ENCODE measurements around the gene ABHD17A. TPM values are rescaled to one million over a fixed set of nuclear protein-coding genes. Genes with fewer than 3 reads are reported as not detected.
"Not testable (repeated sequence)": the region's sequence is repeated elsewhere in the genome, so short reads cannot be mapped to it uniquely, and the experiment has no call there.

The ABHD17A gene
- total RNA-seq, 2 experiments from 2014 or later = 180 TPM

- no peak overlapping the region for H3K4me3 Mint-ChIP-seq
- H3K27me3 Mint-ChIP-seq = no peaks in the 10 kb centered on the region
- ChIA-PET CTCF (interaction anchor here (1.0 kb wide), 1 partner anchor 13 kb away, joined by 3 read pairs; no protein-coding TSS in a partner anchor), POLR2A (no interaction called here)
- DNase-seq = no peak
- no peak overlapping the region for H3K27ac Mint-ChIP-seq
- H3K4me1 Mint-ChIP-seq = peaks cover 49% of the 10 kb centered on the region
- H3K9me3 Mint-ChIP-seq = no peaks in the 10 kb centered on the region
- peaks cover 9% of the 10 kb centered on the region for H3K36me3 Mint-ChIP-seq (ENCODE audit: low read depth)
Measured at GRCh38 chr19:1907563-1908363, 22.5 kb upstream of the ABHD17A start.

GRCh38 chr19:1906985-1907562 lies 21.8 kb upstream of the ABHD17A start:
- ChIA-PET POLR2A (no interaction called here), CTCF (interaction anchor here (1.0 kb wide), 1 partner anchor 14 kb away, joined by 3 read pairs; no protein-coding TSS in a partner anchor)
- H3K4me1 Mint-ChIP-seq = peaks cover 51% of the 10 kb centered on the region
- no peaks in the 10 kb centered on the region for H3K27me3 Mint-ChIP-seq
- H3K4me3 Mint-ChIP-seq = peak overlapping the region; percentile 17
- no peak for DNase-seq
- H3K9me3 Mint-ChIP-seq = no peaks in the 10 kb centered on the region
- H3K36me3 Mint-ChIP-seq (ENCODE audit: low read depth) = peaks cover 8% of the 10 kb centered on the region
- peak overlapping the region; percentile 31 for H3K27ac Mint-ChIP-seq

GRCh38 chr19:1905863-1906375 lies 20.6 kb upstream of the ABHD17A start:
- peaks cover 53% of the 10 kb centered on the region for H3K4me1 Mint-ChIP-seq
- CTCF ChIA-PET = interaction anchor here (0.6 to 1.5 kb wide), 4 partner anchors 8 to 1369 kb away, joined by 3 to 5 read pairs (median 4); no protein-coding TSS in a partner anchor
- H3K27ac Mint-ChIP-seq = peak overlapping the region; percentile 88
- peaks cover 8% of the 10 kb centered on the region for H3K36me3 Mint-ChIP-seq (ENCODE audit: low read depth)
- POLR2A ChIA-PET = no interaction called here
- no peak for DNase-seq
- H3K27me3 Mint-ChIP-seq = no peaks in the 10 kb centered on the region
- H3K9me3 Mint-ChIP-seq = no peaks in the 10 kb centered on the region
- H3K4me3 Mint-ChIP-seq = peak overlapping the region; percentile 81

- ChIA-PET CTCF (interaction anchor here (0.9 to 1.5 kb wide), 3 partner anchors 8 to 39 kb away, joined by 3 to 5 read pairs (median 4); no protein-coding TSS in a partner anchor), POLR2A (no interaction called here)
- peak within 1 kb of the TSS; percentile 88 for H3K27ac Mint-ChIP-seq
- peaks cover 52% of the 10 kb centered on the region for H3K4me1 Mint-ChIP-seq
- peak within 1 kb of the TSS; percentile 81 for H3K4me3 Mint-ChIP-seq
- peak; percentile 99 for DNase-seq
- no peaks in the 10 kb centered on the region for H3K9me3 Mint-ChIP-seq
- H3K36me3 Mint-ChIP-seq (ENCODE audit: low read depth) = peaks cover 7% of the 10 kb centered on the region
- no peaks in the 10 kb centered on the region for H3K27me3 Mint-ChIP-seq
Measured at GRCh38 chr19:1905110-1905862, 20.0 kb upstream of the ABHD17A start, which contains the start of the genes ADAT3 and SCAMP4. Gene ADAT3 (plus strand): TSS chr19:1905399. CDS start chr19:1912048, 6,649 bp downstream. Gene SCAMP4 (plus strand): TSS chr19:1905399. CDS start chr19:1915020, 9,621 bp downstream.

- peak overlapping the region; percentile 81 for H3K4me3 Mint-ChIP-seq
- H3K27ac Mint-ChIP-seq = peak overlapping the region; percentile 83
- CTCF ChIA-PET = interaction anchor here (1.2 kb wide), 1 partner anchor 148 kb away, joined by 4 read pairs; no protein-coding TSS in a partner anchor
- no peaks in the 10 kb centered on the region for H3K27me3 Mint-ChIP-seq
- no peaks in the 10 kb centered on the region for H3K9me3 Mint-ChIP-seq
- H3K36me3 Mint-ChIP-seq (ENCODE audit: low read depth) = peaks cover 6% of the 10 kb centered on the region
- no peak for DNase-seq
- POLR2A ChIA-PET = no interaction called here
- H3K4me1 Mint-ChIP-seq = peaks cover 47% of the 10 kb centered on the region
Measured at GRCh38 chr19:1904860-1905109, 19.5 kb upstream of the ABHD17A start.

- peak overlapping the region; percentile 40 for H3K4me3 Mint-ChIP-seq
- CTCF ChIA-PET = interaction anchor here (1.6 kb wide), 1 partner anchor 38 kb away, joined by 6 read pairs; no protein-coding TSS in a partner anchor
- no peaks in the 10 kb centered on the region for H3K27me3 Mint-ChIP-seq
- peaks cover 45% of the 10 kb centered on the region for H3K4me1 Mint-ChIP-seq
- H3K36me3 Mint-ChIP-seq (ENCODE audit: low read depth) = peaks cover 6% of the 10 kb centered on the region
- POLR2A ChIA-PET = no interaction called here
- DNase-seq = no peak
- H3K9me3 Mint-ChIP-seq = no peaks in the 10 kb centered on the region
- H3K27ac Mint-ChIP-seq = peak overlapping the region; percentile 83
Measured at GRCh38 chr19:1902923-1903322, 17.6 kb upstream of the ABHD17A start.

GRCh38 chr19:1901940-1902404 lies 16.7 kb upstream of the ABHD17A start:
- Mint-ChIP-seq H3K4me1 (peaks cover 51% of the 10 kb centered on the region), H3K36me3 (ENCODE audit: low read depth) (peaks cover 4% of the 10 kb centered on the region), H3K9me3 (no peaks in the 10 kb centered on the region), H3K4me3 (no peak overlapping the region), H3K27me3 (no peaks in the 10 kb centered on the region), H3K27ac (peak overlapping the region; percentile 25)
- ChIA-PET POLR2A (interaction anchor here (0.6 kb wide), 1 partner anchor 16 kb away, joined by 3 read pairs; the partner anchor contains the start of gene ABHD17A), CTCF (interaction anchor here (0.9 kb wide), 1 partner anchor 44 kb away, joined by 3 read pairs; no protein-coding TSS in a partner anchor)
- no peak for DNase-seq

- no peaks in the 10 kb centered on the region for H3K9me3 Mint-ChIP-seq
- no peaks in the 10 kb centered on the region for H3K27me3 Mint-ChIP-seq
- peak overlapping the region; percentile 87 for H3K4me3 Mint-ChIP-seq
- peak overlapping the region; percentile 100 for H3K27ac Mint-ChIP-seq
- no peak for DNase-seq
- ChIA-PET POLR2A (no interaction called here), CTCF (interaction anchor here (0.6 to 2.7 kb wide), 8 partner anchors 9 to 339 kb away, joined by 3 to 15 read pairs (median 4); no protein-coding TSS in a partner anchor)
- no peaks in the 10 kb centered on the region for H3K36me3 Mint-ChIP-seq (ENCODE audit: low read depth)
- H3K4me1 Mint-ChIP-seq = peaks cover 52% of the 10 kb centered on the region
Measured at GRCh38 chr19:1896508-1896907, 11.2 kb upstream of the ABHD17A start.

- ChIA-PET POLR2A (no interaction called here), CTCF (interaction anchor here (0.6 kb wide), 1 partner anchor 692 kb away, joined by 3 read pairs; no protein-coding TSS in a partner anchor)
- Mint-ChIP-seq H3K9me3 (no peaks in the 10 kb centered on the region), H3K27ac (peak overlapping the region; percentile 33), H3K36me3 (ENCODE audit: low read depth) (no peaks in the 10 kb centered on the region), H3K27me3 (no peaks in the 10 kb centered on the region), H3K4me1 (peaks cover 54% of the 10 kb centered on the region), H3K4me3 (no peak overlapping the region)
- no peak for DNase-seq
Measured at GRCh38 chr19:1893791-1894190, 8.5 kb upstream of the ABHD17A start.

GRCh38 chr19:1889907-1890306 lies 4.6 kb upstream of the ABHD17A start:
- DNase-seq = no peak
- no peaks in the 10 kb centered on the region for H3K9me3 Mint-ChIP-seq
- H3K27ac Mint-ChIP-seq = peak overlapping the region; percentile 37
- no peaks in the 10 kb centered on the region for H3K27me3 Mint-ChIP-seq
- H3K4me3 Mint-ChIP-seq = no peak overlapping the region
- no peaks in the 10 kb centered on the region for H3K36me3 Mint-ChIP-seq (ENCODE audit: low read depth)
- ChIA-PET CTCF (no interaction called here), POLR2A (no interaction called here)
- H3K4me1 Mint-ChIP-seq = peaks cover 34% of the 10 kb centered on the region

- no peaks in the 10 kb centered on the region for H3K27me3 Mint-ChIP-seq
- POLR2A ChIA-PET = no interaction called here
Measured at GRCh38 chr19:1888385-1888784, 3.1 kb upstream of the ABHD17A start.

GRCh38 chr19:1886360-1886759 lies 1.1 kb upstream of the ABHD17A start:
- H3K27me3 Mint-ChIP-seq, POLR2A ChIA-PET, DNase-seq, H3K9me3 Mint-ChIP-seq, H3K27ac Mint-ChIP-seq, H3K4me3 Mint-ChIP-seq: not testable (repeated sequence)
- CTCF ChIA-PET = interaction anchor here (1.0 to 1.2 kb wide), 3 partner anchors 10 to 28 kb away, joined by 3 read pairs; no protein-coding TSS in a partner anchor
- Mint-ChIP-seq H3K4me1 (peaks cover 42% of the 10 kb centered on the region), H3K36me3 (ENCODE audit: low read depth) (peaks cover 27% of the 10 kb centered on the region)

More at GRCh38 chr19:1888385-1888784, 3.1 kb upstream of the ABHD17A start:
- CTCF ChIA-PET = interaction anchor here (1.9 kb wide), 1 partner anchor 9 kb away, joined by 15 read pairs; no protein-coding TSS in a partner anchor
- peaks cover 31% of the 10 kb centered on the region for H3K4me1 Mint-ChIP-seq
- no peak overlapping the region for H3K4me3 Mint-ChIP-seq
- no peak overlapping the region for H3K27ac Mint-ChIP-seq
- no peak for DNase-seq
- H3K9me3 Mint-ChIP-seq = no peaks in the 10 kb centered on the region
- peaks cover 12% of the 10 kb centered on the region for H3K36me3 Mint-ChIP-seq (ENCODE audit: low read depth)

All from activated CD4-positive, alpha-beta T cell treated with anti-CD3 and anti-CD28 coated beads, Interleukin-2, amount 10 ng/mL, durations not matched to agents 7 days and 5 days (primary cell).